ENCODE measurements around the gene USP47. TPM values are rescaled to one million over a fixed set of nuclear protein-coding genes. Genes with fewer than 3 reads are reported as not detected.
A peak's percentile ranks its signal among the peaks of the same experiment; 100 is the strongest.

USP47 gene
- total and polyA plus RNA-seq, 2 experiments from 2014 or later, result 16.3 to 36.7 TPM

- no peak for TF ChIP-seq POLR2AphosphoS5 (IDR thresholded peaks at IDR 0.05; ENCODE audit: low read depth)
- no peak for TF ChIP-seq NANOG (IDR thresholded peaks at IDR 0.05; ENCODE audit: borderline replicate concordance)
- no peak for TF ChIP-seq ETS1 (IDR thresholded peaks at IDR 0.05)
- TF ChIP-seq JUNB (IDR thresholded peaks at IDR 0.05; ENCODE audit: unreplicated experiment), result no peak
- TF ChIP-seq EZH2 (IDR thresholded peaks at IDR 0.05; ENCODE audit: low read depth, unreplicated experiment), result no peak
- TF ChIP-seq CTCF (conservative IDR thresholded peaks at IDR 0.05; ENCODE audit: low read depth in 2 of 2), result no peak
- TF ChIP-seq ZNF114 (CRISPR knock-in tag; IDR thresholded peaks at IDR 0.05), result no peak
- TF ChIP-seq CREB1 (CRISPR knock-in tag; IDR thresholded peaks at IDR 0.05; ENCODE audit: low read depth), result no peak
- no peak for TF ChIP-seq ZNF331 (CRISPR knock-in tag; IDR thresholded peaks at IDR 0.05; ENCODE audit: low read depth)
Observed at GRCh38 chr11:11923828-11924227, 82.1 kb downstream of the USP47 start (continued).

- peak overlapping the region; percentile 53; the same call in 1 of the 2 replicates for H3K27ac Mint-ChIP-seq
- no peak overlapping the region for H3K4me3 Mint-ChIP-seq
Observed at GRCh38 chr11:11929920-11930319, 88.1 kb downstream of the USP47 start.

More at GRCh38 chr11:11929920-11930319, 88.1 kb downstream of the USP47 start:
- H3K27me3 Mint-ChIP-seq (ENCODE audit: insufficient read depth, low read depth, poor library complexity), result peaks cover 5% of the 10 kb centered on the region
- Histone ChIP-seq H3K4me1 (ENCODE audit: insufficient read depth) (no peaks in the 10 kb centered on the region), H3K27ac (ENCODE audit: low read depth) (no peak overlapping the region), H3K36me3 (ENCODE audit: insufficient read depth) (no peaks in the 10 kb centered on the region), H3K4me2 (no peak overlapping the region), H2AFZ (no peak overlapping the region), H3F3A (replicated peaks; ENCODE audit: low read depth) (no peaks in the 10 kb centered on the region), H3K27me3 (ENCODE audit: insufficient read depth) (no peaks in the 10 kb centered on the region), H3K79me2 (replicated peaks; ENCODE audit: insufficient read depth) (no peaks in the 10 kb centered on the region), H3K4me3 (no peak overlapping the region), H3K9me2 (ENCODE audit: insufficient read depth) (no peaks in the 10 kb centered on the region), H4K20me1 (replicated peaks; ENCODE audit: insufficient read depth) (no peaks in the 10 kb centered on the region)
- no peak for TF ChIP-seq ETS1 (IDR thresholded peaks at IDR 0.05)
- no peak for TF ChIP-seq ZNF331 (CRISPR knock-in tag; IDR thresholded peaks at IDR 0.05; ENCODE audit: low read depth)
- TF ChIP-seq JUNB (IDR thresholded peaks at IDR 0.05; ENCODE audit: unreplicated experiment), result no peak
- peaks cover 4% of the 10 kb centered on the region; the same call in 2 of the 3 replicates for H3K9me3 Mint-ChIP-seq
- DNase-seq (ENCODE audit: low spot score) (no peak), ATAC-seq (no peak)
- peaks cover 32% of the 10 kb centered on the region; the same call in 2 of the 3 replicates for H3K36me3 Mint-ChIP-seq (ENCODE audit: low read depth)
- no peaks in the 10 kb centered on the region for H3K4me1 Mint-ChIP-seq
